Thoracic aorta (tissue), 2 donors: Measurements from ENCODE around the gene POFUT1. TPM values are rescaled to one million over a fixed set of nuclear protein-coding genes. Genes with fewer than 3 reads are reported as not detected.

Experiments used
- ATAC-seq: fragments of 150-250 bp; one replicate; pipeline ENCODE4 v1.8.0; 2017; ENCODE audit warnings: low read depth; ENCODE audit not compliant: insufficient number of reproducible peaks, low FRiP score
- DNase-seq: peaks from one replicate; pipeline ENCODE4 v3.0.0-alpha.2; 2020; ENCODE audit warnings: low spot score
- H3K27ac ChIP-seq, 2 donors: fragments of 200-600 bp; sonication (generic); 1 replicate in 1 of 2; 2 replicates in 1 of 2; pipeline ENCODE4 v1.5.1; 2016; ENCODE audit warnings: mild to moderate bottlenecking in 2 of 2, moderate library complexity in 2 of 2
- H3K27me3 ChIP-seq: fragments of 200-600 bp; sonication (generic); replicated peaks from 2 replicates; pipeline ENCODE4 v1.6.0; 2016; ENCODE audit warnings: mild to moderate bottlenecking; ENCODE audit not compliant: insufficient read depth
- H3K36me3 ChIP-seq: fragments of 200-600 bp; sonication (generic); one replicate; pipeline ENCODE4 v1.5.1; 2016
- H3K4me1 ChIP-seq, 2 donors: fragments of 200-600 bp; sonication (generic); 1 replicate in 1 of 2; 2 replicates in 1 of 2; pipeline versions ENCODE4 v1.5.1 to v1.6.0; 2016; ENCODE audit warnings: low read depth in 2 of 2, mild to moderate bottlenecking in 1 of 2; ENCODE audit not compliant: control insufficient read depth in 1 of 2
- H3K4me3 ChIP-seq: fragments of 200-600 bp; sonication (generic); 2 replicates; pipeline ENCODE4 v1.5.1; 2016; ENCODE audit warnings: mild to moderate bottlenecking
- H3K9me3 ChIP-seq: fragments of 200-600 bp; sonication (generic); 2 replicates; pipeline ENCODE4 v1.5.1; 2016
- CTCF ChIP-seq: fragments of 200-600 bp; sonication (generic); IDR thresholded peaks from one replicate; pipeline ENCODE4 v1.5.1; 2019; ENCODE audit warnings: antibody characterized with exemption
- total RNA-seq, 2 donors: library from RNA; depleted of rRNA; stranded (reverse); fragments of >200 nt; gene quantifications; one replicate each; pipeline versions ENCODE4 v1.1.0 to v1.2.3, GENCODE V29; 2016

The POFUT1 gene
- total RNA-seq, 2 donors from 2014 or later, result 30.8 to 37.1 TPM

- Histone ChIP-seq H3K4me3 (no peak overlapping the region), H3K4me1 (peaks cover 0 to 6% of the 10 kb centered on the region in 2 donors), H3K27me3 (no peaks in the 10 kb centered on the region), H3K36me3 (peaks cover 12% of the 10 kb centered on the region), H3K27ac (no peak overlapping the region), H3K9me3 (no peaks in the 10 kb centered on the region)
- ATAC-seq (no peak), DNase-seq (no peak)
- TF ChIP-seq CTCF, result no peak
Observed at GRCh38 chr20:32213870-32214269, 6.2 kb downstream of the POFUT1 start.

DNA sequence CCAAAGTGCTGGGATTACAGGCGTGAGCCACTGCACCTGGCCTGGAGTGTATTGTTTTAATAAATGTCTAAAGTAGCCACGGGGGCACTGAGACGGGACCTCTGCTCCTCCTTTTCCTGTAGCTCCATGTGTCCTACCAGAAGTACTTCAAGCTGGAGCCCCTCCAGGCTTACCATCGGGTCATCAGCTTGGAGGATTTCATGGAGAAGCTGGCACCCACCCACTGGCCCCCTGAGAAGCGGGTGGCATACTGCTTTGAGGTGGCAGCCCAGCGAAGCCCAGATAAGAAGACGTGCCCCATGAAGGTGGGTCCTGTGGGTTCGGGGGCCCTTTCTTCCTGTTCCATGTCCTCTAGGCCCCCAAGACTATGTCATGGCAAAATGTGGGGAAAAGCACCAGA lies 7.5 kb downstream of the POFUT1 start:
- no peaks in the 10 kb centered on the region for H3K9me3 ChIP-seq
- no peak overlapping the region for H3K27ac ChIP-seq
- DNase-seq, result no peak
- TF ChIP-seq CTCF, result no peak
- no peaks in the 10 kb centered on the region for H3K4me1 ChIP-seq
- ATAC-seq, result no peak
- H3K4me3 ChIP-seq, result no peak overlapping the region
- H3K27me3 ChIP-seq, result no peaks in the 10 kb centered on the region
- H3K36me3 ChIP-seq, result peaks cover 12% of the 10 kb centered on the region

GRCh38 chr20:32215729-32216128 lies 8.0 kb downstream of the POFUT1 start:
- ATAC-seq (no peak), DNase-seq (no peak)
- no peaks in the 10 kb centered on the region for H3K4me1 ChIP-seq
- no peaks in the 10 kb centered on the region for H3K9me3 ChIP-seq
- peaks cover 12% of the 10 kb centered on the region for H3K36me3 ChIP-seq
- no peaks in the 10 kb centered on the region for H3K27me3 ChIP-seq
- H3K4me3 ChIP-seq, result no peak overlapping the region
- TF ChIP-seq CTCF, result no peak
- no peak overlapping the region for H3K27ac ChIP-seq

GRCh38 chr20:32216179-32217142 lies 8.8 kb downstream of the POFUT1 start:
- no peak for ATAC-seq
- Histone ChIP-seq H3K4me1 (no peaks in the 10 kb centered on the region), H3K27ac (no peak overlapping the region), H3K9me3 (no peaks in the 10 kb centered on the region), H3K27me3 (no peaks in the 10 kb centered on the region), H3K4me3 (no peak overlapping the region), H3K36me3 (peaks cover 12% of the 10 kb centered on the region)
- no peak for DNase-seq
- TF ChIP-seq CTCF, result no peak

GRCh38 chr20:32218156-32218900 lies 10.6 kb downstream of the POFUT1 start:
- DNase-seq (no peak), ATAC-seq (no peak)
- Histone ChIP-seq H3K27me3 (no peaks in the 10 kb centered on the region), H3K9me3 (no peaks in the 10 kb centered on the region), H3K4me3 (no peak overlapping the region), H3K36me3 (peaks cover 24% of the 10 kb centered on the region), H3K27ac (no peak overlapping the region), H3K4me1 (no peaks in the 10 kb centered on the region)
- no peak for TF ChIP-seq CTCF
